GM18867 (cell line): ENCODE results near the gene TMCC3.
"Not testable (repeated sequence)": the region's sequence is repeated elsewhere in the genome, so short reads cannot be mapped to it uniquely, and the experiment has no call there.

Source experiments
- ATAC-seq: cut with Tn5 transposase; IDR thresholded peaks from one replicate; pipeline ENCODE4 v1.9.1; 2021; ENCODE audit warnings: mild to moderate bottlenecking, moderate library complexity; ENCODE audit not compliant: unreplicated experiment

Gene TMCC3, protein sequence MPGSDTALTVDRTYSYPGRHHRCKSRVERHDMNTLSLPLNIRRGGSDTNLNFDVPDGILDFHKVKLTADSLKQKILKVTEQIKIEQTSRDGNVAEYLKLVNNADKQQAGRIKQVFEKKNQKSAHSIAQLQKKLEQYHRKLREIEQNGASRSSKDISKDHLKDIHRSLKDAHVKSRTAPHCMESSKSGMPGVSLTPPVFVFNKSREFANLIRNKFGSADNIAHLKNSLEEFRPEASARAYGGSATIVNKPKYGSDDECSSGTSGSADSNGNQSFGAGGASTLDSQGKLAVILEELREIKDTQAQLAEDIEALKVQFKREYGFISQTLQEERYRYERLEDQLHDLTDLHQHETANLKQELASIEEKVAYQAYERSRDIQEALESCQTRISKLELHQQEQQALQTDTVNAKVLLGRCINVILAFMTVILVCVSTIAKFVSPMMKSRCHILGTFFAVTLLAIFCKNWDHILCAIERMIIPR

DNA sequence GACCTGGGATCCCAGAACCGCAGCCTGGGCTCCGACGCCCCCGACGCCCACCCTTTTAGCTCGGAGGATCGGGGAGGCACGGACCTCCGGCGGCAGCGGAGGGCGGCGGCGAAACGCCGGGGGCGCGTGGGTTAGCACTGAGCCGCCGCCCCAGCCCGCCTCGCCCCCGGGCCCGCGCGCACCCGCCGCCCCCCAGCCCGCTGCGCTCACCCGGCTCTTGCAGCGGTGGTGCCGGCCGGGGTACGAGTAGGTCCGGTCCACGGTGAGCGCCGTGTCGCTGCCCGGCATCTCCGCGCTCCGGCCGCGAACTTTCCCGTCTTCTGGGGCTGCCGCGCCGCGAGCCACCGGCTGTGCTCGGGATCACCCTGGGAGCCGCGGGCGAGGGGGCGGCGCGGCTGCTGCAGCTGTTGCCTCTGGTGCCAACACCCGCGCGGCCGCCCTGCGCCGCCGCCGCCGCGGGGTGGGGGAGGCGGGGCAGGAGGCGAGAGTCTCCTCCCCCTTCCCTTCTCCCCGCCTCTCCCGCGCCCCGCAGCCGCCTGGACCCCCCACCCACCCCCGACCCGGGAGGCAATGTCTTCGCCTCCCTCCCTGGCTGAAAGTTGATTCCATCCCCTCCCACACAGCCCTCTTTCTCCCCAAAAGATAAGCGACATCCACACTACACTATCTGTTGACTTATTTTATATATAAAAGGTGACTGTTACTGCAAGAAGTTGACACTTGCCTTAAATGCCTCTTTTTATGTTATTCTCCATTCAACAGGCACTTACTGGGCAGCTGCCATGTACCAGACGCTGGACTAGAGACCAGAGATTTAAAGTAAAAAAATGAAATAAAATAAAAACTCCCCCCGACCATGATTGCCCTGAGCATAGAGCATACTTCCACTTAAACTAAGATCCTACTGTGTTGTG lies at the start of gene TMCC3:
TSS of gene TMCC3 (minus strand) at position 415 of the 914 bp plus-strand sequence. CDS start at position 288, 127 bp downstream.
- peak; percentile 82 for ATAC-seq

DNA sequence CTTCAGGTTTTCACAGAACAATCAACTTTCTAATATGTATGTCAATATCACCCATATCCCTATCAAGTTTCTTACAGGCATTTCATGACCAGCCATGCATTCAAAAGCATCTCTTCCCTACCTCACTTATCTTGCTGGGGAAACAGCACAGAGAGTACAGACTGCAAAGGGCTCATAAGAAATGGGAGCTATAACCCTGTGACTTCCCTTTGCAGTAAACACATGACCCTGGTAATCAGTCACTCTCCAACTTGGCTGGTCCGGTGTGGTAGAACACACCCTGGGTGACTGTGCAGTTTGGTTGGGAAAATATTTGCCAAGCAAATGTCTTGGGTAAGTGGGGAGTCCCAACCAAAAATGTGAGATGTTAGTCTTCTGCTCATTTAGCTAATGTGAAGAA lies 49.4 kb upstream of the TMCC3 start:
- ATAC-seq, result no peak

DNA sequence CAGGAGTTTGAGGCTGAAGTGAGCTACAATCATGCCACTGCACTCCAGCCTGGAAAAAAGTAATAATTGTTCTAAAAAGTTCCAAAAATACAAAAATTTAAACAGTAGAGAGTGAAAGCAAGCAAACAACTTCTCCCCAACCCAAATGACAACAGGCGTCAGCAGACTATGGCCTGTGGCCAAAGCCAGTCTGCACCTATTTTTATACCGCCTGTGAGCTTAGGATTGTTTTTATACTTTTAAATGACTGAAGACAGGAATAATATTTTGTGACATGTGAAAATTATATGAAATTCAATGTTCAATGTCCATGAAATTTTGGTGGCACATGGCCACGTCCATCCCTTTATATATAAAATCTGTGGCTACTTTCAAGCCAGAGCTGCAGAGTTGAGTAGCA lies 48.2 kb upstream of the TMCC3 start:
- ATAC-seq, result no peak

DNA sequence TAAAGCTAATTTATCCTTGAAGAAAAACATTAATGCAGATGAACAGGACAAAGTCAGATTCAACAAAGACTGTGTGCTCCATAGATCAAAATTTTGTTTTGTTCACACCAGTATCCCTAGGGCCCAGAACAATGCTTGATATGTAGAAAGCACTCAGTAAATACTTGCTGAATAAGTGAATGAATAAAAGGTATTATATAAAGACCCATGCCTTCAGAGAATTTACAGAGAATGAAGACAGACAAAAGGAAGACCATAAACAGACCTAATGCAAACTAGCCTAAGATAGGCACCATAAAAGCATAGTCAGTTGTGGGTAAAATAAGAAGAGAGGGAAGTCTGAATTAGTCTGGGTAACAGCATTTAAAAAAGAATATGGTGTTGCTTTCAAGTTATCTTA lies 47.3 kb upstream of the TMCC3 start:
- ATAC-seq, result no peak

DNA sequence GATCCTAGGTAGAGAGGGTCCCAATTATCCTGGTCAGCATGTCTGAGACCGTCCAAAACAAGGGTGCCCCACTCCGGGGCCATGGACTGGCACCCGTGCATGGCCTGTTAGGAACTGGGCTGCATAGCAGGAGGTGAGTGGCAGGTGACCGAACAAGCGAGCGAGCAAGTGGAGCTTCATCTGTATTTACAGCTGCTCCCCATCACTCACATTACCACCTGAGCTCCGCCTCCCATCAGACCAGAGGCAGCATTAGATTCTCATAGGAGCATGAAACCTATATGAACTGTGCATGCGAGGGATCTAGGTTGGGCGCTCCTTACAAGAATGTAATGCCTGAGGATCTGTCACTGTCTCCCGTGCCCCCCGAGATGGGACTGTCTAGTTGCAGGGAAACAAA lies 44.4 kb upstream of the TMCC3 start:
- no peak for ATAC-seq

DNA sequence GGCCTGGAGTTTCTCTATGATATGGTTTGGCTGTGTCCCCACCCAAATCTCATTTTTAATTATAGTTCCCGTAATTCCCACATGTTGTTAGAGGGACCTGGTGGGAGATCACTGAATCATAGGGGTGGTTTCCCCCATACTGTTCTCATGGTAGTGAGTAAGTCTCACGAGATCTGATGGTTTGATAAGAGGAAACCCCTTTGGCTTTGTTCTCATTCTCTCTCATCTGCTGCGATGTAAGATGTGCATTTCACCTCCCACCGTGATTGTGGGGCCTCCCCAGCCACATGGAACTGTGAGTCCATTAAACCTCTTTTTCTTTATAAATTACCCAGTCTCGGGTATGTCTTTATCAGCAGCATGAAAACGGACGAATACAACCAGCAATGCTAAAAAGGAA lies 42.5 kb upstream of the TMCC3 start:
- ATAC-seq, result not testable (repeated sequence)

DNA sequence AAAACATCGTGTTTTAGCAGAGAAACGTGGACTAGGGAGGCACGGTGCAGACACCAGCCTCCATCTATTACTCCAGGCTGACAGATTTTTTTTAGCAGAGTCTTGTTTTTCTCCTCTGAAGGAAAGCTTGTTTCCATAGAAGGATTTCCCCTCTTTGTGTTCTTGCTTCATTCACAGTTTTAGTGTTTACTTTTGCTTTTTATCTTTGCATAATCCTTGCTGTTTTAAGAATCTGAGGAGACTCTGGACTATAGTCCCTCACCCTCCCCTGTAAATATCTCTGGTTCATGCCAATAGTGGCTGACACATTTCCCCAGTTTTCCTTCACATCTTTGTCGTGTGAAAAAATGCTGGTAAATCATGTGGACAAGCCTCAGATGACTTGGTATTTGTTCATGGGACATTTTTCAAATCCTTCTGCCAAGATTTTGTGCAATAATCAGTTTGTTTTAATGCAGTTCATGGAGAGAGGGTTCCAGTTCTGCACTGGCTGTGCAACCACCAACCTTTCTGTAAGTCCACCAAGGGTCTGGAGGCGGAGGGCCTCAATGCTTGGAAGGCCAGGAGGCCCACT lies 39.9 kb upstream of the TMCC3 start:
- ATAC-seq, result no peak

DNA sequence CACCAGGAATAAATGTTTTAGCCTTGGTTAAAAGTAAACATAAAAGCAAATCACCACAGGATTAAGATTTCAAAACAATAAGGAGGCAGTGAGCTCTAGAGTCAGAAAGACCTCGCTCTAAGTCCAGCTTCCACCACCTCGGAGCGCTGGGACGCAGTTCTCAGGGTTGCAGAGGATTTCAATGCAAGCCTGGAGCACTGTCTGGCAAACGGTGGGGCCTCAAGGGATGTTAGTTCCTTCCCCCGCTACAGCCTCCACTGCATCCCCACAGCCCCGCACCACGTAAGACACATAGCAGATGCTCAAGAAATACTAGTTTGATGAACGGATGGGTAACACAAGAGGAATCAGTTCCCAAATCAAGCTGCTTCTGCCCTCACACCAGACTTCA lies 39.3 kb upstream of the TMCC3 start:
- no peak for ATAC-seq

DNA sequence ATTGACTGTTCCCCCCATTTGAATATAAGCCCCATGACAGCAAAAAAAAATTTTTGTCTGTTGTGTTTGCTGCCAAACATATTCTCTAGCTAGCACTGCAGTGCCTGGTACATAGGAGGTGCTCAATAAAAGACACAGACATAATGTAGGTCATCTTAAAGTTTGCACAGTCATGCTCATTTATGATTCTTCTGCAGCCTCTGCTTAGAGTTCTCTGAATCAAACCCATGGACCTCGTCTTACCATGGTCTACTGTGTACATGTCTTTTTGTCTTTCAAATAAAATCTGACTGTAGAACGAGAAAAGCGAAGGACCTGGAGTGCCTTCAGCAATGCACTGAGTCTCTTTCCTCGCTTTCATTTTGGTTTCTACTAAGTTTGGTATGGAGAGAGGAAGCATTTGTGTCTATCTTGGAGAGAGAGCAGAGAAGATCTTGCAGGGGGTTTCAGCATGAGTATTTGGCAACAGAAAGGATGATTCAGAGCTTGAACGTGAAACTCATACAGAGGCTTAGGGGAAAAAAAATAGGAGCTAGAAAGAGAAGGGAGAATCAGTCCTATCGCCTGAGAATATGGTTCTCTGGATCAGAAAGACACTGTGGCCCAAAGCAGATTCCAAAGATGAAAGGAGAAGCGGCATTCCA lies 38.8 kb upstream of the TMCC3 start:
- no peak for ATAC-seq

DNA sequence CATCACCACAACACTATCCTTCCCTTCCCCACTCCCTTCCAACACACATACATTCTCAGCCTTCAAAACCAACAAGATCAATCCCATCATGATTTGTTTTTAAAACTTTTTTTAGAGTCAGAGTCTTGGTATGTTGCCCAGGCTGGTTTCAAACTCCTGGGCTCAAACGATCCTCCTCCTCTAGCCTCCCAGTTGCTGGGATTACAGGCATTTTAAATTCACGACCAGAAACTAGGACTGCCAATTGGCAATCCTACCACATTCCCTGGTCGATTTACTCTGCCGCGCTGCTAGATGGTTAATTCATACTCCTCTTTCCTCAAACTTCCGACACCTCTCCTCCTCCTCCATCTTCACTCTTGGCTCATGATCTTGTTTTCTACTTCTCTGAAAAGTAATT lies 37.5 kb upstream of the TMCC3 start:
- no peak for ATAC-seq

DNA sequence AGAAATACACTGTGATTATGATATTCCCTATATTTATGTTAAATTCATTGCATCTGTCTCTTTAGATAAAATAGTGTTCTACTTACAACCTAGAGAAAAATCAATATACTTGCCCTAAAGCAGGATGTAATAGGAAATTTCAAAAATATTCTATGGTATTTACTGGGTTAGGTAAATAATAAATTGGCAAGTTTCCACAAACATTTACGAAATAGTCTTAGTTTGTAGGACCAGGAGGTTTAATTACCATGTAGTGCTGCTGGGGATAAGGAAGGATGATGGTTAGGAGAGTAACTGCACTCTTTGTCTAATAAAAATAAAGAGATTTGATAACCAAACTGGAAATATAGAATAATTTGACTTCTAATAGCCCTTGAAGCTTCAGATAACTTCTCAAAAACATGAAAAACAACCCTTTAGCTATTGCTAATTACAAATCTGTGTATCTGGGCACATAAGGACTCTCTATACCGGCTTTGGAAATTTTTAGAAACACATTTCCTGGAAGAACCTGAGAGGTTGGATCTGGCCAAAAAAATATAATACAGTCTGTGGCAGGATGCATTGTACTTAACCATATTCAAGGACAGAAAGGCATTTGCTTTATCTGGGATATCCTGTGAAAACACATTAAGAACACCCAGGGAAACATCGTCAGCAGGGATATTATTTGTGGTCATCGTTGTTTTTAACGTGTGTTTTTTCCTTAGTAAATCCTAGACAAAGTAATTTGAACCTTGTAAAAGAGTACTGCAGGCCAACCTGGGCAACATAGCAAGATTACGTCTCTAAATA lies 36.7 kb upstream of the TMCC3 start:
- no peak for ATAC-seq

DNA sequence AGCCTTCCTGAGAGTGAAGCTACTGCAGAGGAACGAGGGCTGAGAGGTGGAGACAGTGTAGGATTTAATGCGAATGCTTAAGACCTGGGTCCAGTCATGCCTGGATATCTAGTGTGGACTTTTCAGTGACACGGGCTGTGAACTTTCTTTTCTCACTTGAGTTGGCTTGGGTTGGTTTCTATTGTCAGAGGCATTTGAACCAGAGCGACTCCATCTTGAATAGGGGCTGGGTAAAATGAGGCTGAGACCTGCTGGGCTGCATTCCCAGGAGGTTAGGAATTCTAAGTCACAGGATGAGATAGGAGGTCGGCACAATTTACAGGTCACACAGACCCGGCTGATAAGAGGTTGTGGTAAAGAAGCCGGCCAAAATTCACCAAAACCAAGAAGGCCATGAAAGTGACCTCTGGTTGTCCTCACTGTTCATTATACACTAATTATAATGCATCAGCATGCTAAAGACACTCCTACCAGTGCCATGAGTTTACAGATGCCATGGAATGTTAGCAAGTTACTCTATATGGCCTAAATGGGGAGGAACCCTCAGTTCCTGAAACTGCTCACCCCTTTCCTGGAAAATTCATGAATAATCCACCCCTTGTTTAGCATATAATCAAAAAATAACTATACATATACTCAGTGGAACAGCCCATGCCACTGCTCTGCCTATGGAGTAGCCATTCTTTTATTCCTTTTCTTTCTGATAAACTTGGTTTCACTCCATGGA lies 34.2 kb upstream of the TMCC3 start:
- no peak for ATAC-seq

DNA sequence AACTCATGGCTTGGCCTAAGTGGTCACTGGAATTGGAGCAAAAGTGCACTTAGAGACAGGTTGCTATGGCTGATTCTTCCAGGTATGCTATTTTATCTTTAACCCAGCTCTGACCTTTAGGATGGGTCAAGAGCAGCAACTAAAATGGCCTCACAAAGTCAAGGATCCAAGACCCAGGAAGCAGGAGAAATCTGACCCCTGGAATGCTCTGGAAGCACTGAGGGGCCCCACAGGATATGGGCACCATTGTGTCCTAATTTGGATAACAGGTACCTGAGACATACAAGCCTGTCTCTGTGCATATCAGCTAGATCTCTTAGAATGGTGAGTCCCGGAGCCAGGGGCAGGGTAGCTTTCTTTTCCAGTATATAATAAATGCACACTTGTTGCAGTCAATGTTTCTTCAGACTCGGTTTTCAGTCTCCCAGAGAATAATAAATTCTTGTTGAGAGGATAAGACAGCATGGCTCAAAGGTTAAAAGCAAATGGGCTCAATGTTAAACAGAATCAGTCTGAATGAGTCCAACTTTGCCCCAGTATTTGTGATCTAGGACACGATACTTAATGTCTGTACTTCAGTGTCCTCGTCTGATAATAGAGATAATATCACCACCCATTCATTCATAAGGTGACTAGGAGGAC lies 29.3 kb upstream of the TMCC3 start:
- no peak for ATAC-seq

DNA sequence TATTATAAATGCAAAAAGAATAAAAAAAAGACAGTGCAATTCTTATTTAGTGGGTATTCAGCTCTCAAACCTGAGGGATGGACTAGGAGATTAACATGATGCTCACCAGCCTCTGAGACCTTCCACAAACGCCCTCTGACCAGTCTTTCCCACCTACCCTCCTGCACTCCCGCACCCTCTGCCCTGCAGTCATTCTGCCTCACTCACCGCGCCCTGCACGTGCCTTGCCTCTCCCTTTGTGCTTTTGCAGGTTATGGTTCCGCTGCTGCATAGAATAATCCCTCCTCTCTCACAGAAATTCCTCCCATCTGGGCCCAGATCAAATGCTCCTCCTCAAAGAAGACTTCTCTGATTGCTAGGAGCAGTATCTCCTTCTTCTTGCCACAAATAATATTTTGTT lies 28.5 kb upstream of the TMCC3 start:
- no peak for ATAC-seq

DNA sequence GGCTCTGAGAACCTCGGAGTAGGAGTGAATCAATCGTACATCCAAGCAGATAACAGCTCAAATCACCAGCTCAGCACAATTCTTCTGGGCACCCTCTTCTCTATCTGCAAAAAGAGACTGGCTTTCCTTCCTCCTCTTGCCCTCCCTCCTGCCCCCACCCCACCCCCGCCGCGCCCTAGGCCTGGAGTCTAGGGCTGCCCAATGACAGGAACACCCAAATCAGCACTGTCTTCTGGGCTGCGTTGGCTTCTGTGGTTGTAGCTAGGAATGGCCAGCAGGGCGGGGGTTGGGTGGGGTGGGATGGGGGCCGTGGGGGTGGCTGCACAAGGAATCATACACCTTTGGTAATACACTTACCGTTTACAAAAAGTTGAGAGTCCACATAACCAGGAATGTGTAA lies 28.0 kb upstream of the TMCC3 start:
- no peak for ATAC-seq

DNA sequence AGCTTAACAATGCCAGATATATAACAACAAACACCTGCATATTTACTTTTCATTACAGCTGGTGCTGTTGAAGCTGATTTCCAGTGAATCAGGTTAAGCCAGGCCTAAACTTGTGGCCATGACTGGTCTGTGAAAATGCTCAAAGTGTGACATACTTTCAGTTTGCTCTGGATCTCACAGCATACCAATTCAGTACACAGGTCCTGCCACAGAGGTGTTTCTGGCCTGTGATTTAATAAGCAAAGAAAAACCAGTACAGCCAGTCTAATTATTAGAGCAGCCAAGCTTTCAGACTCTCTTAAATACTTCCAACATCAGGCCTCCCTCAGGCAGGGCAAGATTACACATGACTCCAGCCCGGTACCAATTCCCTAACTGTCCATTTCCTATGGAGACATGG lies 27.4 kb upstream of the TMCC3 start:
- peak; percentile 56 for ATAC-seq

DNA sequence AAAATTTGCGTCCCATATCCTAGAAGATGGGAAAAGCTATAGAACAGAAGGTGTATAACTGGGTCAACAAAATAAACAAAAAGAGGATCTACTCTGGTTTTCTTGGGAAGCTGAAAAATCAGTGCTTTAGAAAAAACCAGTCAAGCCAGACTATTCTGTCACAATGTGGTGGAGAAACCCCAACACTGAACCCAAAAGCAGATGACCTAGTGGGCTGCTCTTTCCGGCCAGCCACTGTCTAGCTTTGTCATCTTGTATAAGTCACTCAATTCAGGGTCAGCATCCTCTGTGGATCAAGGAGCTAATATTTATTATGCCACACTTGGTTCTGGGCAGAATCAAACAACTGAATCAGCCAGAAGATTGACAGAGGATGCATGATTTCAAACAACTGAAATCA lies 26.6 kb upstream of the TMCC3 start:
- ATAC-seq, result no peak

DNA sequence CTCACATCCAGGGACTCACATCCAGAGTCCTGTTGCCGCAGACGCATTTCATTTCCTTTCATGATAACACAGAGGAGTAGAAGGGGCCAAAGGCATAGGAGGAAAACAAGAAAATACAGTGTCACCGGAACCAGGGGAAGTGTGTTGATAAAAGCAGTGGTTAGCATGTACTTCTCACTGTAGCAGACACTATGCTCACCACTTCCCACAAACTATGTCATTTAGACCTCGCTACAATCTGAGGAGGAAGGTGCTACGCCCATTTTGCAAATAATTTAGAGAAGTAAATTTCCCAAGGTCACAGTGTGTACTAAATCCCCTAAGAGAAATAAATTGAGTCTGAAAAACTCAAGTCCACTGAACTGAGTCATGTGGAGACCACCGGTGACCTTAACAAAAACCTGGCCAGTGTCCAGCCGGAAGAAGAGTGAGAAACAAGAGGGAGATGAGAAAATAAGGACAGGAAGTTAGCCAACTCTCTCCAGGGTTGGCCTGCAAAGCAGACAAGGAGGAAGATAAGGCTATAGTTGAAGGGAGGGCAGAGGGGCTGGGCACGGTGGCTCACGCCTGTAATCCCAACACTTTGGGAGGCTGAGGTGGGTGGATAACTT lies 25.8 kb upstream of the TMCC3 start:
- ATAC-seq, result peak; percentile 76

DNA sequence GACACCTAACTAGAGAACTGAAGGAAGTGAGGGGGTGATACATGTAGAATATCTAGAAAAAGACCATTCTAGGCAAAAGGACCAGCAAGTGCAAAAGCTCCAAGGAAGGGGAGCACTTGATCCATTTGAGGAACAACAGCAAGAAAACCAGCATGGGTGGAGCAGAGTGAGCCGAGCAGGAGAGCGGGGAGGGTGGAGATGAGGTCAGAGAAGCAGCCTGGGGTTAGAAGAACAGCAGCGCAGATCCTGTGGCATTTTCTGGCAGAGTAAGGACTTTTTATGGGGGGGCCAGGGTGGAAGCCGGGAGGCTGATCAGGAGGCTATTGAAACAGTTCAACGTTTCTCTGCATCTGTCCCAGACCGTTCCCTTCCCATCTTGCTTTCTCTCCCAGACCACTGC lies 24.5 kb upstream of the TMCC3 start:
- no peak for ATAC-seq
